ENCODE results near the gene GPRIN3. TPM values are rescaled to one million over a fixed set of nuclear protein-coding genes. Genes with fewer than 3 reads are reported as not detected.

GPRIN3 gene
- total and polyA plus RNA-seq, 2 experiments from 2014 or later = 0.74 to 3.2 TPM

DNA sequence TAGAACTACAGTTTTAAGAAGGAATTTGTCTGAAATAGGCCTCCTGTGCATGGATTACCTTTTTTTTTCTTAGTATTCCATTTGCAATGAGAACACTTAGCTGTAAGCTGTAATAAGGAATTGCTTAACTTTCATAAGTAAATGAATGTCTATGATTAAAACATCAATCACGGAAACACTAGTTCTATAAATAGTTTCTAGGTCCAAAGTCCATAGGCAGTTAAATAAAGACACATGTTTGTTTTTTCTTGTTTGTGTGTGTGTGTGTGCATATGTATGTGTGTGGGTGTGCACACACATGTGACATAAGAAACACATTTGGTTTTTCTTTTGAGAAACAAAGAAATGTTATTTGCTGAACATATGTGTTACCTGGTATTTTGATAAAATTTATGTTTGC, 11.2 kb downstream of the GPRIN3 start:
- H3K27me3 Mint-ChIP-seq (ENCODE audit: insufficient read depth, low read depth, poor library complexity) = no peaks in the 10 kb centered on the region

More for the DNA sequence above, 11.2 kb downstream of the GPRIN3 start:
- no peak for ATAC-seq
- no peaks in the 10 kb centered on the region for H3K27me3 ChIP-seq (ENCODE audit: insufficient read depth)
- no peak for TF ChIP-seq ZNF114 (CRISPR knock-in tag; IDR thresholded peaks at IDR 0.05)
- no peak for TF ChIP-seq STAT1 (IDR thresholded peaks at IDR 0.05; ENCODE audit: unreplicated experiment)
- no peak for TF ChIP-seq JUNB (IDR thresholded peaks at IDR 0.05; ENCODE audit: unreplicated experiment)
- TF ChIP-seq POLR2AphosphoS5 (IDR thresholded peaks at IDR 0.05; ENCODE audit: low read depth) = no peak
- TF ChIP-seq NANOG (IDR thresholded peaks at IDR 0.05; ENCODE audit: borderline replicate concordance) = no peak
- no peak for TF ChIP-seq CREB1 (CRISPR knock-in tag; IDR thresholded peaks at IDR 0.05; ENCODE audit: low read depth)
- TF ChIP-seq, protein P1, sequence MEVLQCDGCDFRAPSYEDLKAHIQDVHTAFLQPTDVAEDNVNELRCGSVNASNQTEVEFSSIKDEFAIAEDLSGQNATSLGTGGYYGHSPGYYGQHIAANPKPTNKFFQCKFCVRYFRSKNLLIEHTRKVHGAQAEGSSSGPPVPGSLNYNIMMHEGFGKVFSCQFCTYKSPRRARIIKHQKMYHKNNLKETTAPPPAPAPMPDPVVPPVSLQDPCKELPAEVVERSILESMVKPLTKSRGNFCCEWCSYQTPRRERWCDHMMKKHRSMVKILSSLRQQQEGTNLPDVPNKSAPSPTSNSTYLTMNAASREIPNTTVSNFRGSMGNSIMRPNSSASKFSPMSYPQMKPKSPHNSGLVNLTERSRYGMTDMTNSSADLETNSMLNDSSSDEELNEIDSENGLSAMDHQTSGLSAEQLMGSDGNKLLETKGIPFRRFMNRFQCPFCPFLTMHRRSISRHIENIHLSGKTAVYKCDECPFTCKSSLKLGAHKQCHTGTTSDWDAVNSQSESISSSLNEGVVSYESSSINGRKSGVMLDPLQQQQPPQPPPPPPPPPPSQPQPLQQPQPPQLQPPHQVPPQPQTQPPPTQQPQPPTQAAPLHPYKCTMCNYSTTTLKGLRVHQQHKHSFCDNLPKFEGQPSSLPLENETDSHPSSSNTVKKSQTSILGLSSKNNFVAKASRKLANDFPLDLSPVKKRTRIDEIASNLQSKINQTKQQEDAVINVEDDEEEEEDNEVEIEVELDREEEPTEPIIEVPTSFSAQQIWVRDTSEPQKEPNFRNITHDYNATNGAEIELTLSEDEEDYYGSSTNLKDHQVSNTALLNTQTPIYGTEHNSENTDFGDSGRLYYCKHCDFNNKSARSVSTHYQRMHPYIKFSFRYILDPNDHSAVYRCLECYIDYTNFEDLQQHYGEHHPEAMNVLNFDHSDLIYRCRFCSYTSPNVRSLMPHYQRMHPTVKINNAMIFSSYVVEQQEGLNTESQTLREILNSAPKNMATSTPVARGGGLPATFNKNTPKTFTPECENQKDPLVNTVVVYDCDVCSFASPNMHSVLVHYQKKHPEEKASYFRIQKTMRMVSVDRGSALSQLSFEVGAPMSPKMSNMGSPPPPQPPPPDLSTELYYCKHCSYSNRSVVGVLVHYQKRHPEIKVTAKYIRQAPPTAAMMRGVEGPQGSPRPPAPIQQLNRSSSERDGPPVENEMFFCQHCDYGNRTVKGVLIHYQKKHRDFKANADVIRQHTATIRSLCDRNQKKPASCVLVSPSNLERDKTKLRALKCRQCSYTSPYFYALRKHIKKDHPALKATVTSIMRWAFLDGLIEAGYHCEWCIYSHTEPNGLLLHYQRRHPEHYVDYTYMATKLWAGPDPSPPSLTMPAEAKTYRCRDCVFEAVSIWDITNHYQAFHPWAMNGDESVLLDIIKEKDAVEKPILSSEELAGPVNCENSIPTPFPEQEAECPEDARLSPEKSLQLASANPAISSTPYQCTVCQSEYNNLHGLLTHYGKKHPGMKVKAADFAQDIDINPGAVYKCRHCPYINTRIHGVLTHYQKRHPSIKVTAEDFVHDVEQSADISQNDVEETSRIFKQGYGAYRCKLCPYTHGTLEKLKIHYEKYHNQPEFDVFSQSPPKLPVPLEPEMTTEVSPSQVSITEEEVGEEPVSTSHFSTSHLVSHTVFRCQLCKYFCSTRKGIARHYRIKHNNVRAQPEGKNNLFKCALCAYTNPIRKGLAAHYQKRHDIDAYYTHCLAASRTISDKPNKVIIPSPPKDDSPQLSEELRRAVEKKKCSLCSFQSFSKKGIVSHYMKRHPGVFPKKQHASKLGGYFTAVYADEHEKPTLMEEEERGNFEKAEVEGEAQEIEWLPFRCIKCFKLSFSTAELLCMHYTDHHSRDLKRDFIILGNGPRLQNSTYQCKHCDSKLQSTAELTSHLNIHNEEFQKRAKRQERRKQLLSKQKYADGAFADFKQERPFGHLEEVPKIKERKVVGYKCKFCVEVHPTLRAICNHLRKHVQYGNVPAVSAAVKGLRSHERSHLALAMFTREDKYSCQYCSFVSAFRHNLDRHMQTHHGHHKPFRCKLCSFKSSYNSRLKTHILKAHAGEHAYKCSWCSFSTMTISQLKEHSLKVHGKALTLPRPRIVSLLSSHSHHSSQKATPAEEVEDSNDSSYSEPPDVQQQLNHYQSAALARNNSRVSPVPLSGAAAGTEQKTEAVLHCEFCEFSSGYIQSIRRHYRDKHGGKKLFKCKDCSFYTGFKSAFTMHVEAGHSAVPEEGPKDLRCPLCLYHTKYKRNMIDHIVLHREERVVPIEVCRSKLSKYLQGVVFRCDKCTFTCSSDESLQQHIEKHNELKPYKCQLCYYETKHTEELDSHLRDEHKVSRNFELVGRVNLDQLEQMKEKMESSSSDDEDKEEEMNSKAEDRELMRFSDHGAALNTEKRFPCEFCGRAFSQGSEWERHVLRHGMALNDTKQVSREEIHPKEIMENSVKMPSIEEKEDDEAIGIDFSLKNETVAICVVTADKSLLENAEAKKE (CRISPR knock-in tag; IDR thresholded peaks at IDR 0.05) = no peak
- TF ChIP-seq, protein P2, sequence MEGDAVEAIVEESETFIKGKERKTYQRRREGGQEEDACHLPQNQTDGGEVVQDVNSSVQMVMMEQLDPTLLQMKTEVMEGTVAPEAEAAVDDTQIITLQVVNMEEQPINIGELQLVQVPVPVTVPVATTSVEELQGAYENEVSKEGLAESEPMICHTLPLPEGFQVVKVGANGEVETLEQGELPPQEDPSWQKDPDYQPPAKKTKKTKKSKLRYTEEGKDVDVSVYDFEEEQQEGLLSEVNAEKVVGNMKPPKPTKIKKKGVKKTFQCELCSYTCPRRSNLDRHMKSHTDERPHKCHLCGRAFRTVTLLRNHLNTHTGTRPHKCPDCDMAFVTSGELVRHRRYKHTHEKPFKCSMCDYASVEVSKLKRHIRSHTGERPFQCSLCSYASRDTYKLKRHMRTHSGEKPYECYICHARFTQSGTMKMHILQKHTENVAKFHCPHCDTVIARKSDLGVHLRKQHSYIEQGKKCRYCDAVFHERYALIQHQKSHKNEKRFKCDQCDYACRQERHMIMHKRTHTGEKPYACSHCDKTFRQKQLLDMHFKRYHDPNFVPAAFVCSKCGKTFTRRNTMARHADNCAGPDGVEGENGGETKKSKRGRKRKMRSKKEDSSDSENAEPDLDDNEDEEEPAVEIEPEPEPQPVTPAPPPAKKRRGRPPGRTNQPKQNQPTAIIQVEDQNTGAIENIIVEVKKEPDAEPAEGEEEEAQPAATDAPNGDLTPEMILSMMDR (conservative IDR thresholded peaks at IDR 0.05; ENCODE audit: low read depth in 2 of 2) = no peak
- no peak for TF ChIP-seq ZNF331 (CRISPR knock-in tag; IDR thresholded peaks at IDR 0.05; ENCODE audit: low read depth)
- TF ChIP-seq, protein P3, sequence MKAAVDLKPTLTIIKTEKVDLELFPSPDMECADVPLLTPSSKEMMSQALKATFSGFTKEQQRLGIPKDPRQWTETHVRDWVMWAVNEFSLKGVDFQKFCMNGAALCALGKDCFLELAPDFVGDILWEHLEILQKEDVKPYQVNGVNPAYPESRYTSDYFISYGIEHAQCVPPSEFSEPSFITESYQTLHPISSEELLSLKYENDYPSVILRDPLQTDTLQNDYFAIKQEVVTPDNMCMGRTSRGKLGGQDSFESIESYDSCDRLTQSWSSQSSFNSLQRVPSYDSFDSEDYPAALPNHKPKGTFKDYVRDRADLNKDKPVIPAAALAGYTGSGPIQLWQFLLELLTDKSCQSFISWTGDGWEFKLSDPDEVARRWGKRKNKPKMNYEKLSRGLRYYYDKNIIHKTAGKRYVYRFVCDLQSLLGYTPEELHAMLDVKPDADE (IDR thresholded peaks at IDR 0.05) = no peak
- no peak for TF ChIP-seq EZH2phosphoT487 (IDR thresholded peaks at IDR 0.05; ENCODE audit: unreplicated experiment)
- TF ChIP-seq EZH2 (IDR thresholded peaks at IDR 0.05; ENCODE audit: low read depth, unreplicated experiment) = no peak
- TF ChIP-seq, protein P4, sequence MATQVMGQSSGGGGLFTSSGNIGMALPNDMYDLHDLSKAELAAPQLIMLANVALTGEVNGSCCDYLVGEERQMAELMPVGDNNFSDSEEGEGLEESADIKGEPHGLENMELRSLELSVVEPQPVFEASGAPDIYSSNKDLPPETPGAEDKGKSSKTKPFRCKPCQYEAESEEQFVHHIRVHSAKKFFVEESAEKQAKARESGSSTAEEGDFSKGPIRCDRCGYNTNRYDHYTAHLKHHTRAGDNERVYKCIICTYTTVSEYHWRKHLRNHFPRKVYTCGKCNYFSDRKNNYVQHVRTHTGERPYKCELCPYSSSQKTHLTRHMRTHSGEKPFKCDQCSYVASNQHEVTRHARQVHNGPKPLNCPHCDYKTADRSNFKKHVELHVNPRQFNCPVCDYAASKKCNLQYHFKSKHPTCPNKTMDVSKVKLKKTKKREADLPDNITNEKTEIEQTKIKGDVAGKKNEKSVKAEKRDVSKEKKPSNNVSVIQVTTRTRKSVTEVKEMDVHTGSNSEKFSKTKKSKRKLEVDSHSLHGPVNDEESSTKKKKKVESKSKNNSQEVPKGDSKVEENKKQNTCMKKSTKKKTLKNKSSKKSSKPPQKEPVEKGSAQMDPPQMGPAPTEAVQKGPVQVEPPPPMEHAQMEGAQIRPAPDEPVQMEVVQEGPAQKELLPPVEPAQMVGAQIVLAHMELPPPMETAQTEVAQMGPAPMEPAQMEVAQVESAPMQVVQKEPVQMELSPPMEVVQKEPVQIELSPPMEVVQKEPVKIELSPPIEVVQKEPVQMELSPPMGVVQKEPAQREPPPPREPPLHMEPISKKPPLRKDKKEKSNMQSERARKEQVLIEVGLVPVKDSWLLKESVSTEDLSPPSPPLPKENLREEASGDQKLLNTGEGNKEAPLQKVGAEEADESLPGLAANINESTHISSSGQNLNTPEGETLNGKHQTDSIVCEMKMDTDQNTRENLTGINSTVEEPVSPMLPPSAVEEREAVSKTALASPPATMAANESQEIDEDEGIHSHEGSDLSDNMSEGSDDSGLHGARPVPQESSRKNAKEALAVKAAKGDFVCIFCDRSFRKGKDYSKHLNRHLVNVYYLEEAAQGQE (IDR thresholded peaks at IDR 0.05; ENCODE audit: unreplicated experiment) = no peak
- H3K4me1 ChIP-seq (ENCODE audit: insufficient read depth) = no peaks in the 10 kb centered on the region
- Mint-ChIP-seq H3K4me3 (no peak overlapping the region), H3K9me3 (peaks cover 6% of the 10 kb centered on the region; the same call in 2 of the 3 replicates), H3K4me1 (peaks cover 25% of the 10 kb centered on the region), H3K27ac (no peak overlapping the region), H3K36me3 (ENCODE audit: low read depth) (peaks cover 6% of the 10 kb centered on the region; the same call in 2 of the 3 replicates)
- no peak overlapping the region for H2AFZ ChIP-seq
- H3K27ac ChIP-seq (ENCODE audit: low read depth) = no peak overlapping the region
- no peak overlapping the region for H3K4me3 ChIP-seq
- no peak overlapping the region for H3K4me2 ChIP-seq
- no peaks in the 10 kb centered on the region; the same call in 1 of the 2 replicates for H3K9me2 ChIP-seq (ENCODE audit: insufficient read depth)
- DNase-seq (ENCODE audit: low spot score) = no peak
- no peaks in the 10 kb centered on the region for H3F3A ChIP-seq (replicated peaks; ENCODE audit: low read depth)
- H3K79me2 ChIP-seq (replicated peaks; ENCODE audit: insufficient read depth) = no peaks in the 10 kb centered on the region
- no peaks in the 10 kb centered on the region for H3K36me3 ChIP-seq (ENCODE audit: insufficient read depth)
- H4K20me1 ChIP-seq (replicated peaks; ENCODE audit: insufficient read depth) = no peaks in the 10 kb centered on the region

Measured in GM23338 (cell line).